Activated CD8-positive, alpha-beta memory T cell treated with anti-CD3 and anti-CD28 coated beads, Interleukin-2, amount 50 U/mL, for 24 hours (primary cell): Measurements from ENCODE around the gene ADGRV1.
"Not testable (repeated sequence)": the region's sequence is repeated elsewhere in the genome, so short reads cannot be mapped to it uniquely, and the experiment has no call there.

Source experiments
- DNase-seq: peaks from one replicate; pipeline ENCODE4 v3.0.0-alpha.2; 2020; ENCODE audit errors: extremely low read depth

ADGRV1 gene

DNA sequence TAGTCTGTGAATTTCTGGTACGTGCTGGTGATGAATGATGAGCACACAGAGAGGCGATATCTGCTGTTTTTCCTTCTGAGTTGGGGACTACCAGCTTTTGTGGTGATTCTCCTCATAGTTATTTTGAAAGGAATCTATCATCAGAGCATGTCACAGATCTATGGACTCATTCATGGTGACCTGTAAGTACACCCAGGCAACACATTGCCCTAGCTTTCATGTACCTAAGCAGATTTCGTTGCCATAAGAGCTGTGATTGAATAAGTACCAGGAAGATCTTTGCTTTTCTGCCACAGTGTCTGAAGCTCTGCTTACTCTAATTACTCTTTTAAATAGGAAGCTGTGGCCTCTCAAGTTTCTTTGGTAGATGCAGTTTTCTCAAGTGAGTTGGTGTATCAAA lies 426.7 kb downstream of the ADGRV1 start:
- DNase-seq, result no peak

DNA sequence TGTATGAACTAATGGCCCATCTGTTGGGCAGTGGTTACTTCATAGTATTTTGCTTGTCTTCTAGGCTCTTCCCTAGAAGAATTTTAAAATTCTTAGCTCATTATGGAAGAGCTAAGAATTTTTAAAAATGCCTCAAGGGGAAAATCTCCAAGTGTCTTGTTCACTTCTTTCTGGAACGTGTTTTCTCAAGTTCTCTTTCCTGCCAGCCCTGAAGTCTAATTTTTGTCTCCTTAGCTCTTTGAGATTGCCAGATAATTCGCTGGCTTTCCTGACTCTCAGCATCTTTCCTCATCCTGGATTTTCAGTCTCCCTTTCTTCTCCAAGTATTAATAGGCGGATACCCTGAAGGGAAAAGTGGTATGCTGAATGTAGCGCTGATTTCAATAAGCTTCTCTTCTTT lies 429.1 kb downstream of the ADGRV1 start:
- no peak for DNase-seq

DNA sequence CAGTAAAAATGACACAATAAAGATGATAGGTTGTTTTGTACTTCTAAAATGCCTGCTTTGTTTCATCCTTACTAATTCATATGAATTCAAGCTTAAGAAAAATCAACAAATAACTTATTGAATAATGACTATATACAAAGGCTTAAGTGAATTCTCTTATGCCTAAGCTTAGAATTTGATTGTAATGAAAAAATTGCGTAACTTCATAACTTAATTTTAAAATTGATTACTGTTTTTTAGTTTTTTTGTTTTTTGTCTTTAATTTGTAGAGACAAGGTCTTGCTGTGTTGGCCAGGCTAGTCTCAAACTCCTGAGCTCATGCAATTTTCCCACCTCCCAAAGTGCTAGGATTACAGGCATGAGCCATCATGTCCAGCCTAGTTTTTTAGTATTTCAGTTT lies 432.6 kb downstream of the ADGRV1 start:
- DNase-seq, result no peak

DNA sequence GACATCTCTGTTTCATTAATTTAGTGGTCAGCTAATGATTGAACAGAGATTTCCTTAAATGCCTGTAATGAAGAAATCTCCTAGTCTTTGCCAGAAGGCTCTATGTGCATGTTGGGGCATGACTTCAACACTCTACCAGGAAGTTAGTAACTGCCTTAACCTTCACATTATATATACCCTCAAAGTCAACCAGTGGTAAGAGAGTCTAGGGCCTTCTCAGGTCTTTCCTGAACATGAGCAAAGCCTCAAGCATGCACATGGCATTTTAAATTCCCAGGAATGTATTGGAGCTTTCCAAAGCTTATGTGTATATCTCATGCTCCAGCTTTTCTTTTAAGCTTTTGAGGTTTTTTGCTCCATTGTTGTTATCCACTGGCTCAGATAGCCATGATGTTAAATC lies 436.2 kb downstream of the ADGRV1 start:
- DNase-seq, result no peak

DNA sequence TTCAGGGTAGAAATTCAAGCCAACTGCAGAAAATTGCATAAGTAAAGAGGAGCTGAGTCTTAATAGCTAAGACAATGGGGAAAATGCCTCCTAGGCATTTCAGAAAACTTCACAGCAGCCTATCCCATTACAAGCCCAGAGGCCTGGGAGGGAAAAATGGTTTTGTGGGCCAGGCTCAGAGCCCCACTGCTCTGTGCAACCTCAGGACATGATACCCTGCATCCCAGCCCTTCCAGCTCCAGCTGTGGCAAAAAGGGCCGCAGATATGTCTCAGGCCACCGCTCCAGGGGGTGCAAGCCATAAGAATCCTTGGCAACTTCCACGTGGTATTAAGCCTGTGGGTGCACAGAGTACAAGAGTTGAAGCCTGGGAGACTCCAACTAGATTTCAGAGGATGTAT lies 437.5 kb downstream of the ADGRV1 start:
- DNase-seq, result no peak

DNA sequence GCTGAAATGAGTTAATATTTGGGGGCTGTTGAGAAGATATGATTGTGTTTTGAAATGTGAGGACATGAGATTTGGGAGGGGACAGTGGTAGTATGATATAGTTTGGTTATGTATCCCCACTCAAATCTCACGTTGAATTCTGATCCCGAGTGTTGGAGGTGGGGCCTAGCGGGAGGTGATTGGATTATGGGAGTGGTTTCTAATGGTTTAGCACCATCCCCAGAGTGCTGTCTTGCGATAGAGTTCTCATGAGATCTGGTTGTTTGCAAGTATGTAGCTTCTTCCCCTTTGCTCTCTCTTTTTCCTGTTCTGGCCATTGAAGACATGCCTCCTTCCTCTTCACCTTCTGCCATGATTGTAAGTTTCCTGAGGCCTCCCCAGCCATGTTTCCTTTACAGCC lies 438.5 kb downstream of the ADGRV1 start:
- DNase-seq, result no peak

DNA sequence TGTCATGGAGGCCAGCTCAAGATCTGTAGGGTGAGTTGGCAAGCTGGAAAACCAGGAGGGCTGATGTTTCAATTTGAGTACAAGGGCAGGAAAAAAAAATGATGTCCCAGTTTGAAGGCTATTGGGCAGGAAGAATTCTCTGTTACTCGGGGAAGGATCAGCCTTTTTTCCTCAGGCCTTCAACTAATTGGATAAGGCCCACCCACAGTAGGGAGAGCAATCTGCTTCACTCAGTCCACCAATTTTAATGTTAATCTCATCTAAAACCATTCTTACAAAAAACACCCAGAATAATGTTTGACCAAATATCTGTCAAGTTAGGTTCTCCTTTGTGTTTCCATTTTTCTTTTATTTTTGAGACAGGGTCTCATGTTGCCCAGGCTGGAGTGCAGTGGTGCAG lies 442.1 kb downstream of the ADGRV1 start:
- DNase-seq, result no peak

DNA sequence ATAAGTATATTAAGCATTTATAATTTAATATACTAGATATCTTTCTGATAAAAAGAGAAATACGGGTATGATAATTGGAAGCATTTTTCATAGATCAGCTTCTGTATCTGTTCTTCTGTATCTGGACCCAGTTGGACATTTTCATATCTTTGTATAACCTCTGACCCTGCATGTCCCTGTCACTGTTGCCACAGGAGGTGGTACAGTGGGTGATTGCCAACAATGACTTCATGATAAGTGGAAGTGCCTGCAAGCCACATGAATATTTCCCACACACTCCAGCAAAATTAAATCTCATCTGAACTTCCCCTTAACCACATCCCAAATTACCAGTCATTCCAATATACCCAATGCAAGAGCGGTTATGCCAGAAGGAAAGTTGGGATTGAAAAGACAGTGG lies 448.1 kb downstream of the ADGRV1 start:
- DNase-seq, result no peak

DNA sequence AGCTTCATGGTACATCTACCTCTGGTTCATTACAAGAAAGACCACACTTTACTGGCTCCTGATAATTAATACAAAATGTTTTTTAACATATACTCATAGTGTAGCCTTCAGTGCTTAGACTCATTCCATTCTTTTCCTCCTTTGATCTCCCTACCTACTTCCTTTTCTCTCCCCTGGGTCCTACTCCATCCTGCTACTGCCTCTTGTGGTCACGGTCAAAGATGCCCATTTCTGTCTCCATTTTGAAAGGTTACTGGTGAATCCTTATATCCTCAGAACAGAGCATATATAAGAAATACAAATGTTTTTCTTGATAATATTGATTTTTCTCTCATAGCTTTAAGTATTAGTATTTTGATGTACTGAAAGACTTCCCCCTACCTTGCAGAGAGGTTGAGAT lies 448.7 kb downstream of the ADGRV1 start:
- no peak for DNase-seq

DNA sequence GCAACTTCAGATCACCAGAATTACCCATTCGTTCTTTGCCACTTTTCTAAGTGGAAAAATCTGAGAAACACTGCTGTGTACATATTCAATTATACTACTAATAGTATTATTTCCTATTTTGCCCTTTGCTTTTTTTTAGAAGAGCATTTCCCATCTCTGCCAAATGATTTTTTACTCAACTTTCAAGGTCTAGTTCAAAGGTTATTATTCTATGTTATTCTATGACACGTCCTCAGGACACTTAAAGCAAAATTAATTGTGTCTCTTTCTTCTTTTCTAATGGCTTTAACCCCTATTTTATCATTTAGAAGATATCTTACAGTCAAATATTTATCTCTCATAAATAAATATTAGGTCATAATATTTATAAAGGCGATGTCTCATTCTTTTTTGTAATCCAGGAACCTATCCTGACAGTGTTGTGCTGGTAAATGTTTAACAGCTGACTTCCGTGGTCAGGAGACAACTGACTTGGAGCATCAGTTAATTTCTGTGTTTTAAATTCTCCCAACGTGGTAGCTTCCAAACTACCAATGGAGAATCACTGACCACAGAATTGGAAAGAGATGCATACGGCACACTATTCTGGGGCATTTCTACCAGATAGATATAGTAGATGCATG lies 449.3 kb downstream of the ADGRV1 start:
- DNase-seq, result no peak

DNA sequence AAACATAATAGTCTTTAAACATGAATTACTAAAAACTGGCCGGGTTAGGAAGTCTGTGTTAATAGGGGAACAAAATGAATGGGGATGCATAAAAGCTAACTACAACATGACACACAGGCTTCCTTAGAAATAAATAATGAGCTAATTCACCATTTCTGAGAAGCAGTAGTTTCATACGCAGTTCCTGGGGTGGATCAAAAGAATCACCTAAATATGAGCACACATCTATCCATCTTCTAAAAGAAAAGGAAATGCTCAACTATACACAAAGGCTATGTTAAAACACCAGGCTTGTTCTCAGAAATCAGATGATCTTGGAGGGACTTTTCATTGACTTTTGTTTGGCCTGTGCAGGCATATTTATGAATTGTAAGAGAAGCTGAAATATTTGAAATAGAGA lies 451.5 kb downstream of the ADGRV1 start:
- DNase-seq, result no peak

DNA sequence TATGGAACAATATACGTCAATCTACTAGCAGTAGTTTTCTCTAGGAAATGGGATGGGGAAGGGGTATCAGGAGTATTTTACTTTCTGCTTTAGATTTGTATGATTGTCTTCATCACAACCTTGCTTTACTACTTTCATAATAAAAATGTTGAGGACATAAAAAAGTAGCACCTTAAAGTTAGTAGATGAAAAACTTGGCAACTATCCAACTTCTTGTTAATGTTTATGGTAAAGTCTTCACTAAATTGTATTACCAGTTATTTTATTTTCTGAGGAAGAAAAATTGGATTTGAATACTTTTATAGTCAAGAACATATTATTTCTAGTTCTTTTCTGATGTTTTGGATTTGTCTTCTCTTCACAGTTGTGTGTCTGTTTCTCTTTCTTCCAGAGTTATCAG lies 452.4 kb downstream of the ADGRV1 start:
- DNase-seq, result no peak

DNA sequence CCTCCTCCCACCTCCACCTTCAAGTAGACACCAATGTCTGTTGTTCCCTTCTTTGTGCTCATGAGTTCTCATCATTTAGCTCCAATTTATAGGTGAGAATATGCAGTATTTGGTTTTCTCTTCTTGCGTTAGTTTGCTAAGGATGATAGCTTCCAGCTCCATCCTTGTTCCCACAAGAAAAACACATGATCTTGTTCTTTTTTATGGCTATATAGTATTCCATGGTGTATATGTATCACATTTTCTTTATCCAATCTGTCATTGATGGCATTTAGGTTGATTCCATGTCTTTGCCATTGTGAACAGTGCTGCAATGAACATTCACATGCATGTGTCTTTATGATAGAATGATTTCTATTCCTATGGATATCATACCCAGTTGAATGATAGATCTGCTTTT lies 454.3 kb downstream of the ADGRV1 start:
- DNase-seq, result not testable (repeated sequence)

DNA sequence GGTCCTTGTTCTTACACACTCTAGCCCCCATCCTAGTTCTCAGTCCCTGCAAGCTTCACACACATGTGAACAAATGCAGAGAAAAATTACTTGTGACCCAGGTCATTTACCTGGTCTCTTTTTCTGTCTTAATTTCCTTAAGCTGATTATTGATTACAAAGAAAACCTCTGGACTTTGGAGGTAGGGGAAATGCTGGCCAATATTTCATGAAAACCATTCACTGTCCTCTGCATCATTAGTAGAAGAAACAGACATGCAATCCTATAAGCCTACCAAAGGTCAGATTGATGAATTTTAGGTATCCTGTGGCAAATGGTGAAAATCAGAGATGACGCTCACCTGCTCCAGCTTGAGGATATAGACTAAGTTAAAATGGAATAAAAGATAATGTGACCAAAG lies 457.7 kb downstream of the ADGRV1 start:
- no peak for DNase-seq

DNA sequence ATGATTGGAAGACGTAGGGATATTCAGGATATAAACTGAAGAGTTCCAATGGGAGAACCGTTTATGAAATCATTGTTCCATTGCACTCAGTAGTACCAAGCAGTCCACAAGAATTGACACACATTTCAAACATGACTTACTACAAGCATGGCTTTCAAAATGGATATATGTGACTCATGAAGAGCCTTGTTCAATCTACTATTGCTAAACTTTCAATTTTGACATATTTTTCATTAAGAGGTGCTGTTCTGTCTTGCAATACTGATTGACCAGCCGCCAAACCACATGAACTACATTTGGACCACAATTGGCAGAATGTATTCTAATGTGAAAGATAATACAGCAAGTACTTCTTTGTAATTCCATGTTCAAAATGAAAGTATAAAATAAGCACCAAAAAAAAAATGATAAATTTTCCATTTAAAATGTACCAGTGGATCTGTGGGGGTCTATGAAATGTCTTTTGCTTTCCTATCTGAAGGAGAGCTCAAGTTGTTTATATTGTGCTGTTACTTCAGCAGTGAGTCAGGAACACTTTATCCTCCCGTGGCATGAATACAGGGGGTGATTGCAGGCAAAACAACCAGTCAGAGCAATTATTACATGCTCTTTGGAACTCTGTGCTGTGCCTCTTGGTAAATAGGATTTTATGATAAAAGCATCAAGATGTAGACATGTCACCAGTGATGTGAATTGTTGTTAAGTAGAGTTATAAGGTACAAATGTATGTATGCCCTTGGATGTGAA lies 458.5 kb downstream of the ADGRV1 start:
- DNase-seq, result no peak

DNA sequence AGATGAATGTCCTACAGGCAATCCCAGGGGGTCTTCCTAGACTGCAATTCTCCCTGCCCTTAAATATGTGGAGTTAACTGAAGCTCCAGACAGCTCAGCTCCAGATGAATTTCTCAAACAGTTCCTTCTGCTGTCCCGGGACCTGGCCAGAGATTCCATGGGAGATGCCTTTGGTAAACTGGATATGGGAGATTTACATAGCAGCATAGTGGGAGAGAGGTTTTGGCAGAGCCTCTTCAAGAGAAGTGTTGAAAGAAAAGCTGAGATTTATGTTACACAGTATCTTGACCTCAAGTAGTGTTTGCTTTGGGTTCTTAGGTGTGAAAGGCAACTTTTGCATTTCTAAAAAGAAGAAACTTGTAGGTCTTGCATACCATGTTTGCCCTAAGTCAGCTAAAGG lies 459.6 kb downstream of the ADGRV1 start:
- DNase-seq, result no peak

DNA sequence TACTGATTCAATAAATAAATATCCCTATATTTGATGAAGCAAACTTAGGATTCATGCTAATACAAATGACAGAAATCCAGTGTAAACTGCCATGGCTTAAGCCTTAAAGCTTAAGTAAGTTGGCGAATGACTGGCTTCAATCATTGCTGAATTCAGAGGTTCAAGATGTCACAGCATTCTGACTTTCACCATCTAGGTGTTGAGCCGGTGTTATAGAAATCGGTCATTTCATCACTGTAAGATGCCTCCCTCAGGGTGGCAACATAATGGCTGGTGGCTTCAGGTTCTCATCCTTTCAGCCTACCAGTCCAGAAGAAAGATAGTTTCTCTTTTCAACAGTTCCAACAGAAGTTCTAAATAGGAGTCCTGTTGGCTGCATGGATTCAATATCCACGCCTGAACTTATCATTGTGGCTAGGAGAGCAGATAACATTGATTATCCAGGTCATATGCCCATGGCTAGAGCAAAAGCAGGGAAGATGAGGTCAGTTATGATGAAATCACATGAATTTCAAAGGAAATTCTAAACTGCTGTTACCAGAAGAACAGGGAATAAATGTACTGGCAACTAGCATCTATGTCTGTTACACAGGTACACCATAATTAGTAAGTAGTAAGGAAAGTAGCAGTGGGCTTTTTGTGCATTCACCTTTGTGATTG lies 460.2 kb downstream of the ADGRV1 start:
- DNase-seq, result no peak

DNA sequence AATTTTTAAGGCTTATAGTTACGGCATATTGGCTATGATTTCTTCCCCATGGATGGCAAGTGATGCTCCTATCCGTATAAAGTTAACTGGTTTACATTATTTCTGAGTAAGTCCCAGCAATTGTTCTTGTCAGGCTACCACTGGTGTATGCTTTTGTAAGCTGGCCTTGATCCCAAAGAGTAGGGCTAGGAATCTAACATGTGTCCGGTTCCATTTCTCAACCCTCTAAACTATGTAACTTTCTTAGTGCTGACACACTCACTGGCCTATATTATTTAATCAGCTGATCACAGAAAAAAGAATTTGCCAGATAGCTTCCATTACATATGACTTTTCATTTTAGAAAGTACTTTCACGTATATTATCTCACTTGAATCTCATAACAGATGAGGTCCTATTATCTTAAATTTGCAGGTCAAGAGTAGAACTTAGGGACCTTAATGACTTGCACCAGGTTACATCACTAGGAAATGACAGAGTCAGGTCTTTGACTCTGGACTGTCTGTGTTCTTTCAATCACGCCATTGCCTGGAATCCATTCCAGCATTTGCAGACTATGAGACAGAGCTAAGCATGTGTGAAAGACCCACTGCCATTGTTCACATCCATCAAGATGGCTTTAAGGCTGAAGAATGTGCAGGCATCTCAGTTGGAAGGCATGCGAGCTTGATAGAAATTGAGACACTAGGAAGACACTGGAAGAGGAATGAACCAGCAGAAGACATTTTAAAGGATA lies 461.6 kb downstream of the ADGRV1 start:
- no peak for DNase-seq

DNA sequence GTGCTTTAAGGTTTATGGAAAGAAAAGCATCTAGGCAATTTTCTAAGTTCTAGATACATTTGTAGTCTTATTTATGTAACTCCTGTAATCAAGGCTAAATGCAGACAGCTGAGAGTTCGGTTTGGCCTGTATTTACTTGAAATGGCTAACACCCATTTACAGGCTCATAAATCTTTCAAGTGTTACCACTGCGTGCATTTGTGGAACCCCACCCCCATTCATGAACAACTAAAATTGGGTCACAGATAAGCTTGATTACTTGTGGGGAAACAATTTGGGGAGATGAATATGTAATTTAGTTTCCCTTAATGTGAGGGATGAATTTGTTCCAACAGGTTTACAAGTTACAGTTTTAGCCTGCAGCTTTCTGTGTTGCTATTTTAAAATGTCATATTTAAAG lies 463.9 kb downstream of the ADGRV1 start:
- no peak for DNase-seq

DNA sequence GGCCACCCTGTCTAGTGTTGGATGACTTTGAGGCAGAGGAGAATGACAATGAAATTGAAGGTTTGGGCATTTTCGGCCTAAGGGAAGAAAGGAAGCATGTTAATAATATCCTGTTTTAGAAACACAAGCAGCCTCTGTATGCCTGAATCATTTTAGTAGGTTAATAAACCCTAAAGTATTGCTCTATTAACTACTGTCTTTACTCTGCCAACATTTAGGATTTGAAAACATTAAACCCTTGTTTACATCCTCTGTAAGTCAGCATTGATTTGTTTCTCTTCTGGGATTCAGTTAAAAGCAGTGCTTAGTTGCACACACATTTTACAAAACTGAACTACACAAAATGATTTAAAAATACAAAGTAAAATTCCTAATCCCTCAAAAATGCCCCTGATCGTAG lies 465.6 kb downstream of the ADGRV1 start:
- no peak for DNase-seq

DNA sequence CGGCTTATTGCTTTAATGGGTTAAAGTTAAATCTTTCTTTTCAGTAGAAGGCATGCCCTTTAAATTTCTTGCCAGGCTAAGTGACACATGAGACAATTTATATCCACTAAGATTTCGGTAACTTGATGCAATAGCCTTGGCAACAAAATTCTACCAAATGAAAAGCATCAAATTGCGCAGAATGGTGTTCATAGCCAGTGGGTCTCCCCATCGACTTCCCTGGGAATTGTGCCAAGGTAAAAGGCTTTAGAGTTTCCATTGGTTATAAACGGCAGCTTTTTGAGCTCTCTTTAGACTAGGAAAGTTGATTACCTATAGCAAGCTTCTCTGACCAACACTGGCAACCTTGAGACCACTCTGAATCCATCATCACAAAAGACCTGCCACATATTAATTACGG lies 466.1 kb downstream of the ADGRV1 start:
- DNase-seq, result no peak

DNA sequence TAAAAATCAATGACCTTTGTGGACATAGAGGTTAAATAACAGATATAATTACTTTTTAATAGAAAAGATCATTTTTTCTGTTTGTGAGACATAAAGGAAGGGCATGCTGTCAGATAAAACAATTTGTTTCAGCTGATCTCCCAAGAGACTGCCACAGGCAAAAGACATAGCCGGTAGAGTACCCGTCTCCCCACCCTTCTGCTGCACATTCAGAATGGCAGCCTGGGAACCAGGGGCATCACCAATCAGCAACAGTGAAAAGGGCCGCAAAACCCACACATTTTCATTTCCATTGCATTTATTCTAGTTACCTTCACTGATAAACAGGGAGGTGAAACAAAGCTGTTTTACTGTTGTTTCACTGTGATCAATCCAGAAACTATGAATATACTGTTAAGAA lies 466.9 kb downstream of the ADGRV1 start:
- DNase-seq, result no peak

DNA sequence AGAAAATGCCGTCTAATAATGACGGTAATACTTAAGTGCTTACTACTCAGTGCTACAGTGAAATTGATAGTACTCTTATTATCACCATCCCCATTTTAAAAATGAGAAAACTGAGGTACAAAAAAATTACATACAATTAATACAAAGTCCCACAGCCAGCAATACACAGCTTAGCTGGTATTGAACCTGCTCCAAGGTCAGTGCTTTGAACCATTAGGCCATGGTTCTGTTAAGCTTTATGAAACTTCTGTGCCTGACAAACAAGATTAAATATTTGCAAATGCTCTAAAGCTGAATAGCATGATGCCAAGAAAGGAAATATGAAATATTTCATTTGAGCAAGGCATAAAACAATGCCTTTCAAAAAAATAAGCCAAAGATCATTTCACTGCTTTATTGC lies 467.4 kb downstream of the ADGRV1 start:
- no peak for DNase-seq
